HEK293T (cell line): ENCODE results near the gene ARMC5.

Source experiments
- CTCF ChIA-PET: fragments of 350-600 bp; formaldehyde crosslinking; extraction: SDS; loops from one replicate; lab custom pipeline; 2021; ENCODE audit warnings: antibody characterized with exemption, inconsistent platforms; lab: Yijun Ruan, JAX
- POLR2A ChIA-PET: fragments of 350-600 bp; formaldehyde crosslinking; extraction: SDS; loops from one replicate; lab custom pipeline; 2020; ENCODE audit warnings: antibody characterized with exemption, inconsistent platforms; lab: Yijun Ruan, JAX
- DNase-seq: peaks from one replicate; pipeline ENCODE4 v3.0.0; 2012; ENCODE audit warnings: mixed read lengths; ENCODE audit errors: extremely low spot score
- ARNT ChIP-seq: fragments of 450-650 bp; IDR thresholded peaks from 2 replicates; pipeline ENCODE4 v1.6.1; 2017; ENCODE audit warnings: mild to moderate bottlenecking
- BHLHE40 ChIP-seq: fragments of 450-650 bp; IDR thresholded peaks from 2 replicates; pipeline ENCODE4 v1.6.1; 2016; ENCODE audit warnings: mild to moderate bottlenecking, moderate library complexity, borderline replicate concordance
- CTBP1 ChIP-seq: fragments of 450-650 bp; IDR thresholded peaks from 2 replicates; pipeline ENCODE4 v1.6.1; 2016; ENCODE audit warnings: borderline replicate concordance
- ELF4 ChIP-seq: fragments of 450-650 bp; IDR thresholded peaks from 2 replicates; pipeline ENCODE4 v1.6.1; 2017; ENCODE audit warnings: antibody characterized with exemption
- FOXA1 ChIP-seq: fragments of 450-650 bp; IDR thresholded peaks from 2 replicates; pipeline ENCODE4 v1.6.1; 2016; ENCODE audit warnings: mild to moderate bottlenecking
- FOXK2 ChIP-seq: fragments of 450-650 bp; IDR thresholded peaks from 2 replicates; pipeline ENCODE4 v1.6.1; 2016; ENCODE audit warnings: mild to moderate bottlenecking
- FOXM1 ChIP-seq: fragments of 450-650 bp; IDR thresholded peaks from 2 replicates; pipeline ENCODE4 v1.6.1; 2017; ENCODE audit warnings: mild to moderate bottlenecking, borderline replicate concordance
- HDGF ChIP-seq: fragments of 450-650 bp; IDR thresholded peaks from 2 replicates; pipeline ENCODE4 v1.6.1; 2017; ENCODE audit warnings: antibody characterized with exemption, borderline replicate concordance
- L3MBTL2 ChIP-seq: fragments of 450-650 bp; conservative IDR thresholded peaks from 2 replicates; pipeline ENCODE4 v1.6.1; 2016; ENCODE audit warnings: mild to moderate bottlenecking
- LEF1 ChIP-seq: fragments of 450-650 bp; IDR thresholded peaks from 2 replicates; pipeline ENCODE4 v1.6.1; 2017; ENCODE audit warnings: mild to moderate bottlenecking, borderline replicate concordance
- NFRKB ChIP-seq: fragments of 450-650 bp; IDR thresholded peaks from 2 replicates; pipeline ENCODE4 v1.6.1; 2016; ENCODE audit warnings: mild to moderate bottlenecking, moderate library complexity
- SP1 ChIP-seq: fragments of 450-650 bp; IDR thresholded peaks from 2 replicates; pipeline ENCODE4 v1.6.1; 2017
- SUZ12 ChIP-seq: fragments of 450-650 bp; IDR thresholded peaks from 2 replicates; pipeline ENCODE4 v1.6.1; 2016; ENCODE audit warnings: mild to moderate bottlenecking
- TARDBP ChIP-seq: fragments of 450-650 bp; IDR thresholded peaks from 2 replicates; pipeline ENCODE4 v1.6.1; 2016
- ZNF384 ChIP-seq: fragments of 450-650 bp; IDR thresholded peaks from 2 replicates; pipeline ENCODE4 v1.6.1; 2016
- TF ChIP-seq, protein P1 (sequence below): fragments of 450-650 bp; IDR thresholded peaks from 2 replicates; pipeline ENCODE4 v1.6.1; 2016

Gene ARMC5

DNA sequence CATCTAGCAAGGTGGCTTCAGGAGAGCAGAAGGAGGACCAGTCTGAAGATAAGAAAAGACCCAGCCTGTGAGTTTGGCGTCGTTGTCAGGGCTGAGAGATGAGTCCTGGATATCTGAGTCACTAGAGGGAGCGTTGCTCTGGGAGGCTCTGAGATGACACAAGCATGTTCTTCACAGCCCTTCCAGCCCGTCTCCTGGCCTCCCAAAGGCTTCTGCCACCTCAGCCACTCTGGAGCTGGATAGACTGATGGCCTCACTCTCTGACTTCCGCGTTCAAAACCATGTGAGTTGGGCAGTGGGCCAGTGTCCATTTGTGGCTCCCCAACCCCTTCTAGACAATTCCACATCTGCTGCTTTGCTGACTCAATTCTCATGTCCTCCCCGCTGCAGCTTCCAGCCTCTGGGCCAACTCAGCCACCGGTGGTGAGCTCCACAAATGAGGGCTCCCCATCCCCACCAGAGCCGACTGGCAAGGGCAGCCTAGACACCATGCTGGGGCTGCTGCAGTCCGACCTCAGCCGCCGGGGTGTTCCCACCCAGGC, 14.9 kb downstream of the ARMC5 start:
- no peak for TF ChIP-seq SP1
- TF ChIP-seq LEF1, result no peak
- TF ChIP-seq L3MBTL2, result no peak
- TF ChIP-seq TARDBP, result no peak
- TF ChIP-seq BHLHE40, result no peak
- TF ChIP-seq NFRKB, result no peak
- TF ChIP-seq ARNT, result no peak
- TF ChIP-seq HDGF, result no peak
- no peak for TF ChIP-seq FOXK2
- TF ChIP-seq, protein P1, sequence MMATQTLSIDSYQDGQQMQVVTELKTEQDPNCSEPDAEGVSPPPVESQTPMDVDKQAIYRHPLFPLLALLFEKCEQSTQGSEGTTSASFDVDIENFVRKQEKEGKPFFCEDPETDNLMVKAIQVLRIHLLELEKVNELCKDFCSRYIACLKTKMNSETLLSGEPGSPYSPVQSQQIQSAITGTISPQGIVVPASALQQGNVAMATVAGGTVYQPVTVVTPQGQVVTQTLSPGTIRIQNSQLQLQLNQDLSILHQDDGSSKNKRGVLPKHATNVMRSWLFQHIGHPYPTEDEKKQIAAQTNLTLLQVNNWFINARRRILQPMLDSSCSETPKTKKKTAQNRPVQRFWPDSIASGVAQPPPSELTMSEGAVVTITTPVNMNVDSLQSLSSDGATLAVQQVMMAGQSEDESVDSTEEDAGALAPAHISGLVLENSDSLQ, result no peak
- TF ChIP-seq FOXM1, result no peak
- no peak for TF ChIP-seq SUZ12
- no peak for TF ChIP-seq ELF4
- ChIA-PET CTCF (interaction anchor here (1.2 kb wide), 1 partner anchor 14 kb away, joined by 5 read pairs; no protein-coding TSS in a partner anchor), POLR2A (interaction anchor here (0.6 to 1.0 kb wide), 2 partner anchors 14 to 239 kb away, joined by 3 read pairs; a partner anchor contains a TSS)
- DNase-seq, result no peak

DNA sequence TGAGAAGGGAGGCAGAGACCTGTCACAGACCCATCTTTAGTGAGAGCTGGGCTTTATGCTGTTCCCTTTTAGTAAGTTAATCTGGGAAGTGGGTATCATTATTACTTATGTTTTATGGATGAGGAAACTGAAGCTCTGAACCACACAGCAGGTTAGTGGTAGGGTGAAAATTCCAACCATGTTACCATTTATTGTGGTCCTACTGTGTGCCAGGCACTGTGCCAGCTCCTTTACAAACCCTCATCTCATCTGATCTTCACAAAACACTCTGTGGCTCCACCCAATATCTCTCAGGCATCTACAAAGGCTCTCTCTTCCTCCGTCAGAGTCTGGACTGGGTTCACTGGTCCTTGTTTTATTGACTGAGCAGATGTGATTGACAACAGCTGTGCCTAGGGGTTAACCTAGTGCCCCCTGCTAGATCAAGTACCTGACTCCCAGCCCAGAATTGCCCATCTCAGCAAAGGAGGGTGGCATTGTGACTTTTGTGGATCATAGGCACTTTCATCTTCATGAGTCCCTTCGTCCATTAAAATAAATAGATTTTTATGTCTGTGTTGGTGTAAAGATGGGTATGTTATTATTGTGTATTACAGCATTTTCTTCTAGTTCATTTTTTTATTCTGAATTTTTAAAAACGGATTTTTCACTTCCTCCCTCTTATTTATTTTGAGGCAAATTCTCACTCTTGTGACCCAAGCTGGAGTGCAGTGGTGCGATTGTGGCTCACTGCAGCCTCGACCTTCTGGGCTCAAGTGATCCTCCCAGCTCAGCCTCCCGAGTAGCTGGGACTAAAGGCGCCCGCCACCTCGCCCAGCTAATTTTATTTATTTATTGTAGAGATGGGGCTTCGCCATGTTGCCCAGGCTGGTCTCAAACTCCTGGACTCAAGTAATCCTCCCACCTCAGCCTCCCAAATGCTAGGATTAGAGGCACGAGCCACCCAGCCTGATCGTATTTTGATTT, 15.8 kb downstream of the ARMC5 start:
- no peak for DNase-seq
- ChIA-PET CTCF (interaction anchor here (1.2 kb wide), 1 partner anchor 14 kb away, joined by 5 read pairs; no protein-coding TSS in a partner anchor), POLR2A (interaction anchor here (0.6 to 1.0 kb wide), 2 partner anchors 15 to 238 kb away, joined by 3 read pairs; a partner anchor contains a TSS)
- TF ChIP-seq HDGF (no peak), NFRKB (no peak), LEF1 (no peak), ZNF384 (no peak), FOXA1 (no peak), FOXK2 (no peak), FOXM1 (no peak), CTBP1 (no peak), ARNT (no peak), L3MBTL2 (no peak), TARDBP (no peak), BHLHE40 (no peak), SP1 (no peak)
- TF ChIP-seq, protein P1, result no peak

DNA sequence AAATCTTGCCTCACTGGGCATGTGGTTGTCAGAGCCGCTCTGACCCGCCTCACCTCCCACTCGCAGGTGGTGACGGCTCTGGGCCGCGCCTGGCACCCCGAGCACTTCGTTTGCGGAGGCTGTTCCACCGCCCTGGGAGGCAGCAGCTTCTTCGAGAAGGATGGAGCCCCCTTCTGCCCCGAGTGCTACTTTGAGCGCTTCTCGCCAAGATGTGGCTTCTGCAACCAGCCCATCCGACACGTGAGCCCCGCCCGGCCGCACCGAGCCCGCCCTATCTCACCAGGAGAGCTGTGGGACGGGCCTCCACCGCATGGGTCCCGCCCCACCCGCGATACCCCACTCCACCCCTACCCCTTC, 16.6 kb downstream of the ARMC5 start:
- TF ChIP-seq FOXK2 (no peak), BHLHE40 (no peak), TARDBP (no peak), ELF4 (no peak), HDGF (no peak), ZNF384 (no peak), FOXM1 (no peak), NFRKB (no peak), LEF1 (no peak), FOXA1 (no peak), CTBP1 (no peak), SP1 (no peak), ARNT (no peak)
- TF ChIP-seq, protein P1, result no peak
- CTCF ChIA-PET, result no interaction called here
- POLR2A ChIA-PET, result no interaction called here
- DNase-seq, result no peak

DNA sequence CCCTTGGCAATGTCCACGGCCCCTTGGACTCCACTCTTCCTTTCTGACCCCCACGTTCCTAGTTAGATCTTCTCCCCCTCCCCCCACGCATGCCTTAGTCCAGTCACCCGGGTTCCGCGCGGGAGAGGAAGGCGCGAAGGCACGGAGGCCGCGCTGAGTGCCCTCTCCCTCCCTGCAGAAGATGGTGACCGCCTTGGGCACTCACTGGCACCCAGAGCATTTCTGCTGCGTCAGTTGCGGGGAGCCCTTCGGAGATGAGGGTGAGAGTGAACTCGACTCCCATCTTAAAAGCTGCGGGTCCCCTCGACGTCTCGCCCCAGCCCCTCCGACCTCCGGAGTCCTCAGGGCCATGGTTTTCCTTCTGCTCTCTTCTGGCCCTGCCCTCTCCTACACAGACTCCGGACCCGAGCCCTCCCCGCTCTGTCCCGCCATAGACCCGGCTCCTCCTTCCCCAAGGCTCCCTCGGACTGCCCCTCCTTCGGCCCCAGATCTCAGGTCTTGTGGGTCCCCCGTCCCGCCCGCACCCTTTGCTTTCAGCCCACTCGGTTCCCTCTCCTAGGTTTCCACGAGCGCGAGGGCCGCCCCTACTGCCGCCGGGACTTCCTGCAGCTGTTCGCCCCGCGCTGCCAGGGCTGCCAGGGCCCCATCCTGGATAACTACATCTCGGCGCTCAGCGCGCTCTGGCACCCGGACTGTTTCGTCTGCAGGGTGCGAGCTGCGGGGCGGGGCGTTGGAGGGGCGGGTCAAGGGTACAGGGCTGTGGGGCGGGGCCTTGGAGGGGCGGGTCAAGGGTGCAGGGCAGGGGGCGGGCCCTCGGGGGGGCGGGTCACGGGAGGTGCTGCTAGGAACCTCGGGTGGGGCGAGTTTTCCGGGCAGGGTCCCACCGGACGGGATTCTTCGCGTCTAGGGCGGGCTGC, 17.3 kb downstream of the ARMC5 start:
- CTCF ChIA-PET, result no interaction called here
- TF ChIP-seq FOXK2 (no peak), LEF1 (no peak), TARDBP (no peak), HDGF (no peak), ZNF384 (no peak), L3MBTL2 (no peak), ELF4 (no peak), SUZ12 (no peak), CTBP1 (no peak), ARNT (no peak), NFRKB (no peak), FOXM1 (no peak), BHLHE40 (no peak), SP1 (no peak)
- TF ChIP-seq, protein P1, result no peak
- POLR2A ChIA-PET, result no interaction called here
- DNase-seq, result no peak
